Keratinocyte (primary cell): ENCODE measurements around the gene SLC25A34. TPM values are rescaled to one million over a fixed set of nuclear protein-coding genes. Genes with fewer than 3 reads are reported as not detected.
"Not testable (repeated sequence)": the region's sequence is repeated elsewhere in the genome, so short reads cannot be mapped to it uniquely, and the experiment has no call there.

ENCODE experiments used
- DNase-seq: peaks from one replicate; pipeline ENCODE4 v3.0.0-alpha.2; 2011; ENCODE audit warnings: low read depth, missing footprints, low spot score
- FAIRE-seq: peaks from 2 replicates; lab custom pipeline; 2011; peaks lifted over from hg19 to GRCh38; lab: Jason Lieb, UNC
- H2AFZ ChIP-seq: 2 replicates; pipeline ENCODE4 v1.6.0; 2012; ENCODE audit warnings: low read length, control low read depth, inconsistent platforms; ENCODE audit not compliant: control insufficient read depth
- H3K27ac ChIP-seq: 2 replicates; pipeline ENCODE4 v1.5.1; 2011; ENCODE audit warnings: low read length; ENCODE audit not compliant: control insufficient read depth, insufficient read depth
- H3K27me3 ChIP-seq: 3 replicates; pipeline ENCODE4 v1.6.0; 2011; ENCODE audit warnings: low read length; ENCODE audit not compliant: control insufficient read depth, insufficient read depth; ENCODE audit errors: extremely low read depth
- H3K36me3 ChIP-seq, 2 experiments: 2 replicates in 1 of 2; 3 replicates in 1 of 2; pipeline ENCODE4 v1.5.1; 2011; ENCODE audit warnings: low read length in 2 of 2, mild to moderate bottlenecking in 1 of 2; ENCODE audit not compliant: control insufficient read depth in 2 of 2, insufficient read depth in 2 of 2; ENCODE audit errors: extremely low read depth in 1 of 2
- H3K4me1 ChIP-seq: 3 replicates; pipeline ENCODE4 v1.5.1; 2011; ENCODE audit warnings: low read length; ENCODE audit not compliant: control insufficient read depth, insufficient read depth; ENCODE audit errors: extremely low read depth
- H3K4me2 ChIP-seq: 3 replicates; pipeline ENCODE4 v1.6.0; 2011; ENCODE audit warnings: low read depth, low read length; ENCODE audit not compliant: control insufficient read depth, insufficient read depth; ENCODE audit errors: extremely low read depth
- H3K4me3 ChIP-seq, 3 experiments: fragments of 200-600 bp in 1 of 3; sonication (generic) in 1 of 3; 2 replicates in 2 of 3; 3 replicates in 1 of 3; pipeline ENCODE4 v1.5.1; 2011 to 2016; ENCODE audit warnings: low read length in 3 of 3, mild to moderate bottlenecking in 3 of 3, control low read depth in 2 of 3, inconsistent platforms in 1 of 3, low read depth in 1 of 3, mixed read lengths in 1 of 3, mixed run types in 1 of 3, moderate library complexity in 1 of 3; ENCODE audit not compliant: control insufficient read depth in 2 of 3, insufficient read depth in 2 of 3; ENCODE audit errors: extremely low read depth in 1 of 3
- H3K79me2 ChIP-seq: 2 replicates; pipeline ENCODE4 v1.6.0; 2012; ENCODE audit warnings: low read length; ENCODE audit not compliant: control insufficient read depth, insufficient read depth
- H3K9ac ChIP-seq: 3 replicates; pipeline ENCODE4 v1.6.0; 2011; ENCODE audit warnings: low read length; ENCODE audit not compliant: control insufficient read depth, insufficient read depth; ENCODE audit errors: extremely low read depth
- H3K9me1 ChIP-seq: 3 replicates; pipeline ENCODE4 v1.6.0; 2011; ENCODE audit warnings: low read length; ENCODE audit not compliant: control insufficient read depth, insufficient read depth; ENCODE audit errors: extremely low read depth
- H3K9me3 ChIP-seq: 2 replicates; pipeline ENCODE4 v1.5.1; 2012; ENCODE audit warnings: low read depth, low read length; ENCODE audit not compliant: control insufficient read depth
- H4K20me1 ChIP-seq: 3 replicates; pipeline ENCODE4 v1.6.0; 2011; ENCODE audit warnings: low read length; ENCODE audit not compliant: control insufficient read depth, insufficient read depth; ENCODE audit errors: extremely low read depth
- EZH2 ChIP-seq: IDR thresholded peaks from one replicate; pipeline ENCODE4 v1.6.1; 2012; ENCODE audit warnings: inconsistent platforms, mild to moderate bottlenecking, low read length, moderate library complexity
- dilution Hi-C: fragments of 300-500 bp; cut with MboI; formaldehyde crosslinking; loops from one replicate; pipeline ENCODE4 v1.7.0; 2020; ENCODE audit warnings: low sequenced_read_pairs; ENCODE audit not compliant: extremely low pct_ligation_motif_present
- polyA plus RNA-seq, 5 experiments: library from polyadenylated mRNA; depleted of rRNA in 3 of 5; stranded (reverse) in 3 of 5; stranded (forward) in 1 of 5; unstranded in 1 of 5; fragments of >200 nt; gene quantifications; 1 replicate in 1 of 5; 2 replicates in 3 of 5; 3 replicates in 1 of 5; pipeline versions ENCODE4 v1.2.1 to v1.2.3, GENCODE V29; 2011 to 2012; ENCODE audit warnings: missing spikeins in 2 of 5, low read depth in 1 of 5, low replicate concordance in 1 of 5
- TF ChIP-seq, protein P1 (sequence below), 3 experiments: IDR thresholded peaks in 1 of 3; conservative IDR thresholded peaks in 1 of 3; optimal IDR thresholded peaks in 1 of 3; 2 replicates in 2 of 3; 3 replicates in 1 of 3; pipeline versions ENCODE3 to v1.5.1; 2011; ENCODE audit warnings: low read length in 3 of 3, mild to moderate bottlenecking in 3 of 3, moderate library complexity in 2 of 3, control low read depth in 1 of 3, inconsistent platforms in 1 of 3; ENCODE audit not compliant: insufficient read depth in 2 of 3; ENCODE audit errors: extremely low read depth in 1 of 3

SLC25A34 gene
- polyA plus RNA-seq, 1 donor (not counting 4 experiments of a cell fraction or from before 2014, with no cell fraction given) = 0.46 TPM

DNA sequence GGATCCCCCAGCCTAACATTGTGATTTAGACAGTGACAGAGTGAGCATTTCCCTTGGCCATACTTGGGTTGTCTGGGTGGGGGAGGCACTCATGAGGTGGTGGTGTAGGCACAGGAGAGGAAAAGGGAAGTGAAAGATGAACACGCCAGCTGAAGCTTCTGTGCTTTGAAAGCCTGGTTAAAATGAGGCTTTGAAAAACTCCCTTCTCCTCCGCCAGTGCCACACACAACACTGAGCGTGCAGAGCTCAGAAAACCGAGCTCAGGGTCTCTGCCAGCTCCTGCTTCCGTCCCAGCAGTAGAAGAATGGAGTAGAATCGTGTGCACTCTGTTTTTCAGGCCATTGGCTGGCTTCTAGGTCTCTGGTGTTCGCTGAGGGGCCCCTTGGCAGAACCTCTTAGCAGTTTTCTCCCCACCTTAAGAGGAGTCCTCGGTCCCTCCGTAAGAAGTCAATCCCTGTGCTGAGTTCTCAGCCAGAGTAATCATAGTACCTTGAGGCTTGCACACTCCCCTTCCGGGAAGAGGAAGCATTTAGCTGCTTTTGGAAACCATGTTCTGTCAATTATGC lies 39.0 kb upstream of the SLC25A34 start:
- peaks cover 3 to 11% of the 10 kb centered on the region in 2 experiments for H3K36me3 ChIP-seq
- dilution Hi-C loops = no loop called here
- no peak overlapping the region for H3K4me2 ChIP-seq
- no peak for FAIRE-seq
- peaks cover 2% of the 10 kb centered on the region for H3K9me1 ChIP-seq
- no peak for DNase-seq
- H3K4me1 ChIP-seq = no peaks in the 10 kb centered on the region
- peaks cover 6% of the 10 kb centered on the region for H4K20me1 ChIP-seq
- no peak overlapping the region for H2AFZ ChIP-seq
- H3K27me3 ChIP-seq = no peaks in the 10 kb centered on the region
- H3K27ac ChIP-seq = no peak overlapping the region
- H3K4me3 ChIP-seq = no peak overlapping the region
- H3K9ac ChIP-seq = no peak overlapping the region
- TF ChIP-seq, protein P1, sequence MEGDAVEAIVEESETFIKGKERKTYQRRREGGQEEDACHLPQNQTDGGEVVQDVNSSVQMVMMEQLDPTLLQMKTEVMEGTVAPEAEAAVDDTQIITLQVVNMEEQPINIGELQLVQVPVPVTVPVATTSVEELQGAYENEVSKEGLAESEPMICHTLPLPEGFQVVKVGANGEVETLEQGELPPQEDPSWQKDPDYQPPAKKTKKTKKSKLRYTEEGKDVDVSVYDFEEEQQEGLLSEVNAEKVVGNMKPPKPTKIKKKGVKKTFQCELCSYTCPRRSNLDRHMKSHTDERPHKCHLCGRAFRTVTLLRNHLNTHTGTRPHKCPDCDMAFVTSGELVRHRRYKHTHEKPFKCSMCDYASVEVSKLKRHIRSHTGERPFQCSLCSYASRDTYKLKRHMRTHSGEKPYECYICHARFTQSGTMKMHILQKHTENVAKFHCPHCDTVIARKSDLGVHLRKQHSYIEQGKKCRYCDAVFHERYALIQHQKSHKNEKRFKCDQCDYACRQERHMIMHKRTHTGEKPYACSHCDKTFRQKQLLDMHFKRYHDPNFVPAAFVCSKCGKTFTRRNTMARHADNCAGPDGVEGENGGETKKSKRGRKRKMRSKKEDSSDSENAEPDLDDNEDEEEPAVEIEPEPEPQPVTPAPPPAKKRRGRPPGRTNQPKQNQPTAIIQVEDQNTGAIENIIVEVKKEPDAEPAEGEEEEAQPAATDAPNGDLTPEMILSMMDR (optimal IDR thresholded peaks at IDR 0.05 in 1 of 3, IDR thresholded peaks at IDR 0.05 in 1 of 3, conservative IDR thresholded peaks at IDR 0.05 in 1 of 3; ENCODE audit: extremely low read depth in 1 of 3, insufficient read depth in 2 of 3, low read length in 3 of 3) = no peak
- no peak for TF ChIP-seq EZH2
- H3K79me2 ChIP-seq = peaks cover 73% of the 10 kb centered on the region
- no peaks in the 10 kb centered on the region for H3K9me3 ChIP-seq

DNA sequence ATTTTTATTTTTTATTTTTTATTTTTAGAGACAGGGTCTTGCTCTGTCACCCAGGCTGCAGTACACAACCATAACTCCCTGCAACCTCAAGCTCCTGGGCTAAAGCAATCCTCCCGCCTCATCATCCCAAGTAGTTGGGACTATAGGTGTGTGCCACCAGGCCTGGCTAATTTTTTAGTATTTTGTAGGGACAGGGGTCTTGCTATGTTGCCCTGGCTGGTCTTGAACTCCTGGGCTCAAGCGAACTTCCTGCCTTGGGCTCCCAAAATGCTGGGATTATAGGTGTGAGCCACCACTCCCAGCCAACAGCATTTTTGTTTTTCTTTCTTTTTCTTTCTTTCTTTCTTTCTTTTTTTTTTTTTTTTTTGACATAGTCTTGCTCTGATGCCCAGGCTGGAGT lies 37.9 kb upstream of the SLC25A34 start:
- no peak for TF ChIP-seq EZH2
- TF ChIP-seq, protein P1 (optimal IDR thresholded peaks at IDR 0.05 in 1 of 3, IDR thresholded peaks at IDR 0.05 in 1 of 3, conservative IDR thresholded peaks at IDR 0.05 in 1 of 3; ENCODE audit: extremely low read depth in 1 of 3, insufficient read depth in 2 of 3, low read length in 3 of 3) = no peak
- no peak overlapping the region for H2AFZ ChIP-seq
- H3K9ac ChIP-seq = no peak overlapping the region
- H3K27me3 ChIP-seq = no peaks in the 10 kb centered on the region
- DNase-seq (no peak), FAIRE-seq (no peak)
- no peaks in the 10 kb centered on the region for H3K9me3 ChIP-seq
- no peak overlapping the region for H3K27ac ChIP-seq
- peaks cover 3 to 11% of the 10 kb centered on the region in 2 experiments for H3K36me3 ChIP-seq
- no peak overlapping the region for H3K4me2 ChIP-seq
- peaks cover 6% of the 10 kb centered on the region for H4K20me1 ChIP-seq
- peaks cover 2% of the 10 kb centered on the region for H3K9me1 ChIP-seq
- H3K4me1 ChIP-seq = peaks cover 5% of the 10 kb centered on the region
- dilution Hi-C loops = no loop called here
- H3K4me3 ChIP-seq = no peak overlapping the region
- peaks cover 67% of the 10 kb centered on the region for H3K79me2 ChIP-seq

- H4K20me1 ChIP-seq, H3K9ac ChIP-seq, H3K9me3 ChIP-seq, H3K27ac ChIP-seq, H3K36me3 ChIP-seq, DNase-seq, dilution Hi-C loops, H3K9me1 ChIP-seq, FAIRE-seq, H3K27me3 ChIP-seq, H2AFZ ChIP-seq, H3K4me3 ChIP-seq, H3K4me2 ChIP-seq: not testable (repeated sequence)
- peaks cover 63% of the 10 kb centered on the region for H3K79me2 ChIP-seq
- peaks cover 13% of the 10 kb centered on the region for H3K4me1 ChIP-seq
Observed at GRCh38 chr1:15699321-15699720, 36.7 kb upstream of the SLC25A34 start.
